PC-3 (cell line): ENCODE measurements around the gene LMCD1. TPM values are rescaled to one million over a fixed set of nuclear protein-coding genes. Genes with fewer than 3 reads are reported as not detected.

Source experiments
- ATAC-seq: fragments of 200-7000 bp; cut with Tn5 transposase; 2 replicates; pipeline ENCODE4 v1.9.1; 2020; ENCODE audit warnings: mild to moderate bottlenecking, moderate library complexity
- BruUV-seq: library from RNA; stranded (reverse); fragments of 400-500 nt; replicated peaks from 2 replicates; lab custom pipeline; 2021; lab: Mats Ljungman, UMichigan
- CTCF ChIA-PET: fragments of 300-600 bp; sonication (Branson Sonifier 250); formaldehyde crosslinking; loops from one replicate; lab custom pipeline; 2022; ENCODE audit warnings: antibody characterized with exemption; lab: Charles Lee
- POLR2A ChIA-PET: fragments of 300-600 bp; sonication (Branson Sonifier 250); formaldehyde crosslinking; loops from one replicate; lab custom pipeline; 2022; ENCODE audit warnings: antibody characterized with exemption; ENCODE audit not compliant: unreplicated experiment; lab: Charles Lee
- DNase-seq: peaks from one replicate; pipeline ENCODE4 v3.0.0-alpha.2; 2015
- H2AFZ ChIP-seq: fragments of 300-600 bp; sonication (generic); 2 replicates; pipeline ENCODE4 v1.6.0; 2016; ENCODE audit warnings: antibody characterized with exemption, low read length
- H3F3A ChIP-seq: fragments of 300-600 bp; sonication (generic); one replicate; pipeline ENCODE4 v1.6.0; 2017; ENCODE audit warnings: antibody characterized with exemption, low read length, control low read depth, mild to moderate bottlenecking; ENCODE audit not compliant: unreplicated experiment
- H3K27ac ChIP-seq: fragments of 300-600 bp; sonication (generic); 2 replicates; pipeline ENCODE4 v1.5.1; 2016; ENCODE audit warnings: mild to moderate bottlenecking, low read length
- H3K27me3 ChIP-seq: fragments of 300-600 bp; sonication (generic); 2 replicates; pipeline ENCODE4 v1.6.1; 2016; ENCODE audit warnings: low read length, mixed read lengths
- H3K36me3 ChIP-seq: fragments of 300-600 bp; sonication (generic); 2 replicates; pipeline ENCODE4 v1.6.1; 2016; ENCODE audit warnings: low read depth, mixed run types, low read length, mixed read lengths
- H3K4me1 ChIP-seq: fragments of 300-600 bp; sonication (generic); 2 replicates; pipeline ENCODE4 v1.5.1; 2016; ENCODE audit warnings: low read length; ENCODE audit not compliant: insufficient read depth
- H3K4me2 ChIP-seq: fragments of 300-600 bp; sonication (generic); 2 replicates; pipeline ENCODE4 v1.6.0; 2016; ENCODE audit warnings: low read length
- H3K4me3 ChIP-seq: fragments of 300-600 bp; sonication (generic); 2 replicates; pipeline ENCODE4 v1.5.1; 2016; ENCODE audit warnings: mild to moderate bottlenecking, low read length, mixed read lengths
- H3K79me2 ChIP-seq: fragments of 300-600 bp; sonication (generic); 2 replicates; pipeline ENCODE4 v1.6.1; 2017; ENCODE audit warnings: low read length, mixed read lengths
- H3K9ac ChIP-seq: fragments of 300-600 bp; sonication (generic); 2 replicates; pipeline ENCODE4 v1.6.0; 2016; ENCODE audit warnings: mild to moderate bottlenecking, low read length
- H3K9me2 ChIP-seq: fragments of 300-600 bp; sonication (generic); replicated peaks from 2 replicates; pipeline ENCODE4 v1.6.1; 2016; ENCODE audit warnings: mixed run types, low read length, mixed read lengths
- H3K9me3 ChIP-seq: fragments of 300-600 bp; sonication (generic); 2 replicates; pipeline ENCODE4 v1.6.1; 2016; ENCODE audit warnings: low read length, mixed read lengths
- H4K20me1 ChIP-seq: fragments of 300-600 bp; sonication (generic); 2 replicates; pipeline ENCODE4 v1.6.1; 2016; ENCODE audit warnings: low read length, mixed read lengths
- CTCF ChIP-seq: fragments of 300-600 bp; sonication (generic); conservative IDR thresholded peaks from 2 replicates; pipeline ENCODE4 v1.5.1; 2017; ENCODE audit warnings: antibody characterized with exemption, low read depth, mild to moderate bottlenecking, low read length
- EZH2 ChIP-seq: fragments of 300-600 bp; sonication (generic); IDR thresholded peaks from one replicate; pipeline ENCODE4 v1.6.1; 2017; ENCODE audit warnings: antibody characterized with exemption, mild to moderate bottlenecking, low read length; ENCODE audit not compliant: unreplicated experiment
- EZH2phosphoT487 ChIP-seq: fragments of 300-600 bp; sonication (generic); IDR thresholded peaks from 2 replicates; pipeline ENCODE4 v1.6.1; 2018; ENCODE audit warnings: mild to moderate bottlenecking, antibody characterized with exemption, low read length, borderline replicate concordance
- intact Hi-C: fragments of 100-400 bp; cut with micrococcal nuclease; formaldehyde crosslinking; loops from 2 replicates; pipeline ENCODE4 v1.9.0; 2023
- total RNA-seq: library from RNA; depleted of rRNA; stranded (reverse); fragments of >200 nt; gene quantifications from 2 replicates; pipeline ENCODE4 v1.2.3, GENCODE V29; 2014

Gene LMCD1
- total RNA-seq, 1 experiment from 2014 or later, result 9.1 TPM

GRCh38 chr3:8581806-8582445, 80.3 kb downstream of the LMCD1 start:
- Histone ChIP-seq H3K4me1 (no peaks in the 10 kb centered on the region), H3K4me2 (no peak overlapping the region), H2AFZ (no peak overlapping the region), H3K9ac (no peak overlapping the region), H3K27ac (no peak overlapping the region), H4K20me1 (no peaks in the 10 kb centered on the region), H3K4me3 (no peak overlapping the region), H3F3A (no peaks in the 10 kb centered on the region), H3K9me3 (no peaks in the 10 kb centered on the region; the same call in 1 of the 2 replicates), H3K36me3 (no peaks in the 10 kb centered on the region), H3K79me2 (no peaks in the 10 kb centered on the region), H3K27me3 (no peaks in the 10 kb centered on the region), H3K9me2 (no peaks in the 10 kb centered on the region)
- no peak for ATAC-seq
- ChIA-PET CTCF (no interaction called here), POLR2A (no interaction called here)
- intact Hi-C loops, result no loop called here
- no TSS peak for BruUV-seq
- DNase-seq, result no peak
- no peak for TF ChIP-seq EZH2

- no peaks in the 10 kb centered on the region for H3K79me2 ChIP-seq
- ChIA-PET CTCF (no interaction called here), POLR2A (no interaction called here)
- no peak overlapping the region for H3K4me2 ChIP-seq
- no peaks in the 10 kb centered on the region for H3K36me3 ChIP-seq
- no peaks in the 10 kb centered on the region for H3F3A ChIP-seq
- no TSS peak for BruUV-seq
- TF ChIP-seq CTCF (no peak), EZH2 (no peak), EZH2phosphoT487 (no peak)
- no peaks in the 10 kb centered on the region for H3K27me3 ChIP-seq
- H3K9me3 ChIP-seq, result no peaks in the 10 kb centered on the region; the same call in 1 of the 2 replicates
- H4K20me1 ChIP-seq, result no peaks in the 10 kb centered on the region
- no peak overlapping the region for H2AFZ ChIP-seq
- no peak overlapping the region for H3K4me3 ChIP-seq
- no peak overlapping the region for H3K9ac ChIP-seq
- no peak for ATAC-seq
- no peak overlapping the region for H3K27ac ChIP-seq
- no peaks in the 10 kb centered on the region for H3K4me1 ChIP-seq
- intact Hi-C loops, result no loop called here
- no peaks in the 10 kb centered on the region for H3K9me2 ChIP-seq
- DNase-seq, result no peak
These were observed 83.0 kb downstream of the LMCD1 start for GRCh38 chr3:8584661-8585060.

- DNase-seq (no peak), ATAC-seq (no peak)
- no peak overlapping the region for H3K27ac ChIP-seq
- H3K9ac ChIP-seq, result no peak overlapping the region
- ChIA-PET POLR2A (no interaction called here), CTCF (no interaction called here)
- no peaks in the 10 kb centered on the region for H4K20me1 ChIP-seq
- H3K4me3 ChIP-seq, result no peak overlapping the region
- H3K9me3 ChIP-seq, result no peaks in the 10 kb centered on the region; the same call in 1 of the 2 replicates
- H3K27me3 ChIP-seq, result no peaks in the 10 kb centered on the region
- no peaks in the 10 kb centered on the region for H3K9me2 ChIP-seq
- intact Hi-C loops, result no loop called here
- no peaks in the 10 kb centered on the region for H3K4me1 ChIP-seq
- no peaks in the 10 kb centered on the region for H3F3A ChIP-seq
- no TSS peak for BruUV-seq
- no peaks in the 10 kb centered on the region for H3K36me3 ChIP-seq
- no peaks in the 10 kb centered on the region for H3K79me2 ChIP-seq
- no peak overlapping the region for H2AFZ ChIP-seq
- no peak overlapping the region for H3K4me2 ChIP-seq
- TF ChIP-seq CTCF (no peak), EZH2 (no peak), EZH2phosphoT487 (no peak)
These were observed 88.4 kb downstream of the LMCD1 start for GRCh38 chr3:8589880-8590556.
